Tibial nerve (tissue), 4 donors: ENCODE measurements around the gene C11orf97.

Experiments used
- EP300 ChIP-seq, 2 donors: sonication (generic); formaldehyde crosslinking; IDR thresholded peaks; one replicate each; pipeline ENCODE4 v1.6.1; 2017; ENCODE audit warnings: antibody characterized with exemption in 2 of 2, mild to moderate bottlenecking in 1 of 2
- TF ChIP-seq, protein P1 (sequence below), 5 experiments: fragments of 200-600 bp in 3 of 5; fragments of 450-650 bp in 2 of 5; sonication (generic) in 3 of 5; IDR thresholded peaks; one replicate each; pipeline ENCODE4 v1.5.1; 2016 to 2019; ENCODE audit warnings: antibody characterized with exemption in 5 of 5, mild to moderate bottlenecking in 3 of 5, moderate library complexity in 2 of 5

DNA sequence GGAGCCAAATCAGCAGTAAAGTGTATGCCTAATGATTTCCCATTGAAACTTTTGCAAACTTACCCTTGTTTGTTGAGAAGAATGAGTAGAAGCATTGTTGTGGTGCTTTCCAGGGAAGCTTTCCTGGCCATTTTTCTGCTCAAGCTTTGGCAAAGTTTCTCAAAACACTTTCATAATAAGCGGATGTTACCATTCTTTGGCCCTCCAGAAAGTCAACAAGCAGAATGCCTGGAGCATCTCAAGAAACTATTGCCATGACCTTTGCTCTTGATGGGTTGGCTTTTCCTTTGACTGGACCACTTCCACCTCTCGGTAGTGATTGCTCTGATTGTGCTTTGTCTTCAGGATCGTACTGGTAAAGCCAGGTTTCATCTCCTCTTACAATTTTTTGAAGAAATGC is 65.6 kb downstream of the C11orf97 start:
- TF ChIP-seq, protein P1, sequence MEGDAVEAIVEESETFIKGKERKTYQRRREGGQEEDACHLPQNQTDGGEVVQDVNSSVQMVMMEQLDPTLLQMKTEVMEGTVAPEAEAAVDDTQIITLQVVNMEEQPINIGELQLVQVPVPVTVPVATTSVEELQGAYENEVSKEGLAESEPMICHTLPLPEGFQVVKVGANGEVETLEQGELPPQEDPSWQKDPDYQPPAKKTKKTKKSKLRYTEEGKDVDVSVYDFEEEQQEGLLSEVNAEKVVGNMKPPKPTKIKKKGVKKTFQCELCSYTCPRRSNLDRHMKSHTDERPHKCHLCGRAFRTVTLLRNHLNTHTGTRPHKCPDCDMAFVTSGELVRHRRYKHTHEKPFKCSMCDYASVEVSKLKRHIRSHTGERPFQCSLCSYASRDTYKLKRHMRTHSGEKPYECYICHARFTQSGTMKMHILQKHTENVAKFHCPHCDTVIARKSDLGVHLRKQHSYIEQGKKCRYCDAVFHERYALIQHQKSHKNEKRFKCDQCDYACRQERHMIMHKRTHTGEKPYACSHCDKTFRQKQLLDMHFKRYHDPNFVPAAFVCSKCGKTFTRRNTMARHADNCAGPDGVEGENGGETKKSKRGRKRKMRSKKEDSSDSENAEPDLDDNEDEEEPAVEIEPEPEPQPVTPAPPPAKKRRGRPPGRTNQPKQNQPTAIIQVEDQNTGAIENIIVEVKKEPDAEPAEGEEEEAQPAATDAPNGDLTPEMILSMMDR (IDR thresholded peaks at IDR 0.05): no peak
- TF ChIP-seq EP300 (IDR thresholded peaks at IDR 0.05): no peak
